ENCODE data around the gene OPN5.

The OPN5 gene

GRCh38 chr6:47832386-47833100, 50.7 kb downstream of the OPN5 start:
- no peaks in the 10 kb centered on the region for H3K4me1 ChIP-seq (ENCODE audit: control insufficient read depth, insufficient read depth, low read length)
- no peaks in the 10 kb centered on the region for H3K36me3 ChIP-seq (ENCODE audit: control insufficient read depth, insufficient read depth, low read length, severe bottlenecking)
- no peak overlapping the region for H3K4me3 ChIP-seq (ENCODE audit: low read length)
- peak; percentile 44 for DNase-seq (ENCODE audit: low read depth)
- no peaks in the 10 kb centered on the region for H3K9me3 ChIP-seq (ENCODE audit: control insufficient read depth, low read length)
- H3K27me3 ChIP-seq (replicated peaks; ENCODE audit: control insufficient read depth, insufficient read depth, low read length): no peaks in the 10 kb centered on the region
- H3K9ac ChIP-seq (ENCODE audit: low read length): no peak overlapping the region

- DNase-seq (ENCODE audit: low read depth): no peak
- Histone ChIP-seq H3K4me1 (ENCODE audit: control insufficient read depth, insufficient read depth, low read length) (no peaks in the 10 kb centered on the region), H3K9me3 (ENCODE audit: control insufficient read depth, low read length) (no peaks in the 10 kb centered on the region), H3K36me3 (ENCODE audit: control insufficient read depth, insufficient read depth, low read length, severe bottlenecking) (no peaks in the 10 kb centered on the region), H3K4me3 (ENCODE audit: low read length) (no peak overlapping the region), H3K27me3 (replicated peaks; ENCODE audit: control insufficient read depth, insufficient read depth, low read length) (no peaks in the 10 kb centered on the region), H3K9ac (ENCODE audit: low read length) (no peak overlapping the region)
Observed at GRCh38 chr6:47834196-47834595, 52.4 kb downstream of the OPN5 start.

- Histone ChIP-seq H3K9me3 (ENCODE audit: control insufficient read depth, low read length) (no peaks in the 10 kb centered on the region), H3K4me3 (ENCODE audit: low read length) (no peak overlapping the region), H3K36me3 (ENCODE audit: control insufficient read depth, insufficient read depth, low read length, severe bottlenecking) (no peaks in the 10 kb centered on the region), H3K27me3 (replicated peaks; ENCODE audit: control insufficient read depth, insufficient read depth, low read length) (no peaks in the 10 kb centered on the region), H3K4me1 (ENCODE audit: control insufficient read depth, insufficient read depth, low read length) (no peaks in the 10 kb centered on the region), H3K9ac (ENCODE audit: low read length) (no peak overlapping the region)
- no peak for DNase-seq (ENCODE audit: low read depth)
Observed at GRCh38 chr6:47836046-47836445, 54.2 kb downstream of the OPN5 start.

- DNase-seq (ENCODE audit: low read depth): no peak
- Histone ChIP-seq H3K4me3 (ENCODE audit: low read length) (no peak overlapping the region), H3K4me1 (ENCODE audit: control insufficient read depth, insufficient read depth, low read length) (no peaks in the 10 kb centered on the region), H3K27me3 (replicated peaks; ENCODE audit: control insufficient read depth, insufficient read depth, low read length) (no peaks in the 10 kb centered on the region), H3K9ac (ENCODE audit: low read length) (no peak overlapping the region), H3K9me3 (ENCODE audit: control insufficient read depth, low read length) (no peaks in the 10 kb centered on the region), H3K36me3 (ENCODE audit: control insufficient read depth, insufficient read depth, low read length, severe bottlenecking) (no peaks in the 10 kb centered on the region)
Observed at GRCh38 chr6:47836639-47837038, 54.8 kb downstream of the OPN5 start.

GRCh38 chr6:47839645-47840044, 57.8 kb downstream of the OPN5 start:
- no peaks in the 10 kb centered on the region for H3K27me3 ChIP-seq (replicated peaks; ENCODE audit: control insufficient read depth, insufficient read depth, low read length)
- no peak for DNase-seq (ENCODE audit: low read depth)
- no peaks in the 10 kb centered on the region for H3K4me1 ChIP-seq (ENCODE audit: control insufficient read depth, insufficient read depth, low read length)
- H3K9me3 ChIP-seq (ENCODE audit: control insufficient read depth, low read length): peaks cover 10% of the 10 kb centered on the region
- no peak overlapping the region for H3K4me3 ChIP-seq (ENCODE audit: low read length)
- H3K9ac ChIP-seq (ENCODE audit: low read length): no peak overlapping the region
- no peaks in the 10 kb centered on the region for H3K36me3 ChIP-seq (ENCODE audit: control insufficient read depth, insufficient read depth, low read length, severe bottlenecking)

- Histone ChIP-seq H3K27me3 (replicated peaks; ENCODE audit: control insufficient read depth, insufficient read depth, low read length) (no peaks in the 10 kb centered on the region), H3K9ac (ENCODE audit: low read length) (no peak overlapping the region), H3K36me3 (ENCODE audit: control insufficient read depth, insufficient read depth, low read length, severe bottlenecking) (no peaks in the 10 kb centered on the region), H3K4me1 (ENCODE audit: control insufficient read depth, insufficient read depth, low read length) (no peaks in the 10 kb centered on the region), H3K9me3 (ENCODE audit: control insufficient read depth, low read length) (peaks cover 15% of the 10 kb centered on the region), H3K4me3 (ENCODE audit: low read length) (no peak overlapping the region)
- no peak for DNase-seq (ENCODE audit: low read depth)
Observed at GRCh38 chr6:47844881-47845280, 63.0 kb downstream of the OPN5 start.

- H3K4me3 ChIP-seq (ENCODE audit: low read length): no peak overlapping the region
- H3K36me3 ChIP-seq (ENCODE audit: control insufficient read depth, insufficient read depth, low read length, severe bottlenecking): no peaks in the 10 kb centered on the region
- no peaks in the 10 kb centered on the region for H3K27me3 ChIP-seq (replicated peaks; ENCODE audit: control insufficient read depth, insufficient read depth, low read length)
- no peak overlapping the region for H3K9ac ChIP-seq (ENCODE audit: low read length)
- peaks cover 15% of the 10 kb centered on the region for H3K9me3 ChIP-seq (ENCODE audit: control insufficient read depth, low read length)
- no peak for DNase-seq (ENCODE audit: low read depth)
- no peaks in the 10 kb centered on the region for H3K4me1 ChIP-seq (ENCODE audit: control insufficient read depth, insufficient read depth, low read length)
Observed at GRCh38 chr6:47846752-47847151, 64.9 kb downstream of the OPN5 start.

- no peak overlapping the region for H3K4me3 ChIP-seq (ENCODE audit: low read length)
- no peaks in the 10 kb centered on the region for H3K36me3 ChIP-seq (ENCODE audit: control insufficient read depth, insufficient read depth, low read length, severe bottlenecking)
- H3K9me3 ChIP-seq (ENCODE audit: control insufficient read depth, low read length): peaks cover under 1% of the 10 kb centered on the region
- H3K4me1 ChIP-seq (ENCODE audit: control insufficient read depth, insufficient read depth, low read length): no peaks in the 10 kb centered on the region
- DNase-seq (ENCODE audit: low read depth): no peak
- H3K9ac ChIP-seq (ENCODE audit: low read length): no peak overlapping the region
- H3K27me3 ChIP-seq (replicated peaks; ENCODE audit: control insufficient read depth, insufficient read depth, low read length): peaks cover 5% of the 10 kb centered on the region
Observed at GRCh38 chr6:47851091-47851490, 69.3 kb downstream of the OPN5 start.

- no peak for DNase-seq (ENCODE audit: low read depth)
- no peak overlapping the region for H3K4me3 ChIP-seq (ENCODE audit: low read length)
- no peak overlapping the region for H3K9ac ChIP-seq (ENCODE audit: low read length)
- no peaks in the 10 kb centered on the region for H3K4me1 ChIP-seq (ENCODE audit: control insufficient read depth, insufficient read depth, low read length)
- H3K36me3 ChIP-seq (ENCODE audit: control insufficient read depth, insufficient read depth, low read length, severe bottlenecking): no peaks in the 10 kb centered on the region
- H3K9me3 ChIP-seq (ENCODE audit: control insufficient read depth, low read length): no peaks in the 10 kb centered on the region
- peaks cover 5% of the 10 kb centered on the region for H3K27me3 ChIP-seq (replicated peaks; ENCODE audit: control insufficient read depth, insufficient read depth, low read length)
Observed at GRCh38 chr6:47852727-47853126, 70.9 kb downstream of the OPN5 start.

- Histone ChIP-seq H3K4me3 (ENCODE audit: low read length) (no peak overlapping the region), H3K9me3 (ENCODE audit: control insufficient read depth, low read length) (no peaks in the 10 kb centered on the region), H3K9ac (ENCODE audit: low read length) (no peak overlapping the region), H3K36me3 (ENCODE audit: control insufficient read depth, insufficient read depth, low read length, severe bottlenecking) (no peaks in the 10 kb centered on the region), H3K27me3 (replicated peaks; ENCODE audit: control insufficient read depth, insufficient read depth, low read length) (peaks cover 5% of the 10 kb centered on the region), H3K4me1 (ENCODE audit: control insufficient read depth, insufficient read depth, low read length) (no peaks in the 10 kb centered on the region)
- DNase-seq (ENCODE audit: low read depth): no peak
Observed at GRCh38 chr6:47853766-47854165, 71.9 kb downstream of the OPN5 start.

GRCh38 chr6:47854971-47855370, 73.1 kb downstream of the OPN5 start:
- Histone ChIP-seq H3K27me3 (replicated peaks; ENCODE audit: control insufficient read depth, insufficient read depth, low read length) (peaks cover 5% of the 10 kb centered on the region), H3K9me3 (ENCODE audit: control insufficient read depth, low read length) (no peaks in the 10 kb centered on the region), H3K4me3 (ENCODE audit: low read length) (no peak overlapping the region), H3K4me1 (ENCODE audit: control insufficient read depth, insufficient read depth, low read length) (no peaks in the 10 kb centered on the region), H3K36me3 (ENCODE audit: control insufficient read depth, insufficient read depth, low read length, severe bottlenecking) (no peaks in the 10 kb centered on the region), H3K9ac (ENCODE audit: low read length) (no peak overlapping the region)
- DNase-seq (ENCODE audit: low read depth): no peak

- H3K9me3 ChIP-seq (ENCODE audit: control insufficient read depth, low read length): no peaks in the 10 kb centered on the region
- H3K27me3 ChIP-seq (replicated peaks; ENCODE audit: control insufficient read depth, insufficient read depth, low read length): no peaks in the 10 kb centered on the region
- H3K9ac ChIP-seq (ENCODE audit: low read length): no peak overlapping the region
- H3K4me1 ChIP-seq (ENCODE audit: control insufficient read depth, insufficient read depth, low read length): no peaks in the 10 kb centered on the region
- no peak for DNase-seq (ENCODE audit: low read depth)
- no peak overlapping the region for H3K4me3 ChIP-seq (ENCODE audit: low read length)
- no peaks in the 10 kb centered on the region for H3K36me3 ChIP-seq (ENCODE audit: control insufficient read depth, insufficient read depth, low read length, severe bottlenecking)
Observed at GRCh38 chr6:47859175-47859574, 77.3 kb downstream of the OPN5 start.
